IMR-90 (cell line): ENCODE data around the gene TEAD2. TPM values are rescaled to one million over a fixed set of nuclear protein-coding genes. Genes with fewer than 3 reads are reported as not detected.

Experiments used
- ATAC-seq: fragments of 200-7000 bp; cut with Tn5 transposase; 2 replicates; pipeline ENCODE4 v1.9.1; 2020; ENCODE audit warnings: low read depth, mild to moderate bottlenecking, moderate library complexity
- BruUV-seq: library from RNA; stranded (reverse); fragments of 400-500 nt; replicated peaks from 2 replicates; lab custom pipeline; 2021; lab: Mats Ljungman, UMichigan
- CTCF ChIA-PET: fragments of 300-600 bp; formaldehyde crosslinking; extraction: SDS; loops from one replicate; lab custom pipeline; 2021; ENCODE audit warnings: antibody characterized with exemption; lab: Yijun Ruan, JAX
- POLR2A ChIA-PET: fragments of 300-600 bp; sonication (Branson Sonifier 250); formaldehyde crosslinking; loops from one replicate; lab custom pipeline; 2022; ENCODE audit warnings: antibody characterized with exemption; ENCODE audit not compliant: unreplicated experiment; lab: Charles Lee
- DNase-seq: peaks from one replicate; pipeline ENCODE4 v3.0.0; 2013
- H2AFZ ChIP-seq: replicated peaks from 2 replicates; pipeline ENCODE3; 2013; ENCODE audit warnings: low read length, mild to moderate bottlenecking; ENCODE audit not compliant: poor library complexity
- H2AK5ac ChIP-seq: 2 replicates; pipeline ENCODE4 v1.6.1; 2013; ENCODE audit warnings: low read depth, low read length, inconsistent platforms
- H2AK9ac ChIP-seq: replicated peaks from 2 replicates; pipeline ENCODE3; 2013; ENCODE audit warnings: mild to moderate bottlenecking, low read depth, low read length, moderate library complexity; ENCODE audit not compliant: poor library complexity
- H2BK120ac ChIP-seq: 2 replicates; pipeline ENCODE4 v1.6.1; 2013; ENCODE audit warnings: low read depth, low read length, inconsistent platforms
- H2BK15ac ChIP-seq: 3 replicates; pipeline ENCODE4 v1.6.1; 2013; ENCODE audit warnings: low read depth, low read length, inconsistent platforms
- H2BK20ac ChIP-seq: 2 replicates; pipeline ENCODE4 v1.6.1; 2013; ENCODE audit warnings: low read depth, mild to moderate bottlenecking, inconsistent platforms, low read length, moderate library complexity
- H2BK5ac ChIP-seq: 2 replicates; pipeline ENCODE4 v1.6.1; 2013; ENCODE audit warnings: mild to moderate bottlenecking, low read depth, low read length, inconsistent platforms; ENCODE audit not compliant: poor library complexity, severe bottlenecking
- H3K14ac ChIP-seq: replicated peaks from 2 replicates; pipeline ENCODE4 v1.6.1; 2013; ENCODE audit warnings: low read depth, low read length, inconsistent platforms
- H3K18ac ChIP-seq: 2 replicates; pipeline ENCODE4 v1.6.1; 2013; ENCODE audit warnings: low read depth, low read length, control low read depth
- H3K23ac ChIP-seq: 2 replicates; pipeline ENCODE4 v1.6.1; 2013; ENCODE audit warnings: low read depth, low read length, inconsistent platforms
- H3K27ac ChIP-seq: 2 replicates; pipeline ENCODE4 v1.5.1; 2013; ENCODE audit warnings: mild to moderate bottlenecking, control low read depth, low read length; ENCODE audit not compliant: insufficient read depth
- H3K27me3 ChIP-seq: 2 replicates; pipeline ENCODE4 v1.6.1; 2013; ENCODE audit warnings: low read length; ENCODE audit not compliant: control insufficient read depth, insufficient read depth
- H3K36me3 ChIP-seq: 2 replicates; pipeline ENCODE4 v1.6.1; 2013; ENCODE audit warnings: low read length, mixed read lengths; ENCODE audit not compliant: control insufficient read depth, insufficient read depth
- H3K4ac ChIP-seq: 2 replicates; pipeline ENCODE4 v1.6.1; 2013; ENCODE audit warnings: low read depth, low read length, inconsistent platforms
- H3K4me1 ChIP-seq: 2 replicates; pipeline ENCODE4 v1.6.1; 2013; ENCODE audit warnings: low read length, mixed read lengths; ENCODE audit not compliant: control insufficient read depth, insufficient read depth
- H3K4me2 ChIP-seq: 2 replicates; pipeline ENCODE4 v1.6.1; 2013; ENCODE audit warnings: low read depth, mild to moderate bottlenecking, control low read depth, low read length, moderate library complexity
- H3K4me3 ChIP-seq: 2 replicates; pipeline ENCODE4 v1.5.1; 2013; ENCODE audit warnings: low read depth, mild to moderate bottlenecking, control low read depth, low read length, moderate library complexity; ENCODE audit not compliant: insufficient read depth
- H3K56ac ChIP-seq: 2 replicates; pipeline ENCODE4 v1.6.1; 2013; ENCODE audit warnings: low read length, inconsistent platforms; ENCODE audit not compliant: insufficient read depth; ENCODE audit errors: extremely low read depth
- H3K79me1 ChIP-seq, 2 experiments: 2 replicates each; pipeline ENCODE4 v1.6.1; 2013; ENCODE audit warnings: low read length in 2 of 2, inconsistent platforms in 1 of 2, low read depth in 1 of 2
- H3K9ac ChIP-seq: 2 replicates; pipeline ENCODE4 v1.6.1; 2013; ENCODE audit warnings: low read depth, low read length, control low read depth
- H3K9me1 ChIP-seq: 2 replicates; pipeline ENCODE4 v1.6.1; 2013; ENCODE audit warnings: low read length, inconsistent platforms; ENCODE audit not compliant: insufficient read depth
- H3K9me3 ChIP-seq: 2 replicates; pipeline ENCODE4 v1.6.1; 2013; ENCODE audit warnings: low read length; ENCODE audit not compliant: control insufficient read depth, insufficient read depth
- H4K20me1 ChIP-seq: 2 replicates; pipeline ENCODE4 v1.6.1; 2013; ENCODE audit warnings: low read length, inconsistent platforms; ENCODE audit not compliant: insufficient read depth
- H4K5ac ChIP-seq: 2 replicates; pipeline ENCODE4 v1.6.1; 2013; ENCODE audit warnings: mild to moderate bottlenecking, low read depth, low read length, control low read depth
- H4K8ac ChIP-seq, 2 experiments: 2 replicates each; pipeline ENCODE4 v1.6.1; 2013; ENCODE audit warnings: low read depth in 2 of 2, low read length in 2 of 2, control low read depth in 1 of 2, inconsistent platforms in 1 of 2
- H4K91ac ChIP-seq: 2 replicates; pipeline ENCODE4 v1.6.1; 2013; ENCODE audit warnings: low read depth, low read length, inconsistent platforms; ENCODE audit not compliant: insufficient read depth
- BHLHE40 ChIP-seq: fragments of 150-350 bp; IDR thresholded peaks from 2 replicates; pipeline ENCODE4 v1.6.1; 2016; ENCODE audit warnings: mild to moderate bottlenecking, low read depth, low read length
- CEBPB ChIP-seq: IDR thresholded peaks from 2 replicates; pipeline ENCODE4 v1.6.1; 2012; ENCODE audit warnings: low read depth, low read length, improper control_type of control experiment
- CHD1 ChIP-seq: IDR thresholded peaks from 2 replicates; pipeline ENCODE4 v1.6.1; 2012; ENCODE audit warnings: low read depth, low read length, improper control_type of control experiment
- FOS ChIP-seq: fragments of 150-350 bp; IDR thresholded peaks from 2 replicates; pipeline ENCODE4 v1.6.1; 2016; ENCODE audit warnings: low read depth, low read length
- MAFK ChIP-seq: IDR thresholded peaks from 2 replicates; pipeline ENCODE4 v1.6.1; 2012; ENCODE audit warnings: low read depth, low read length, improper control_type of control experiment
- MAZ ChIP-seq: IDR thresholded peaks from 2 replicates; pipeline ENCODE4 v1.6.1; 2012; ENCODE audit warnings: low read depth, mild to moderate bottlenecking, low read length, improper control_type of control experiment, moderate library complexity, borderline replicate concordance
- MXI1 ChIP-seq: IDR thresholded peaks from 2 replicates; pipeline ENCODE4 v1.6.1; 2012; ENCODE audit warnings: low read depth, mild to moderate bottlenecking, low read length, moderate library complexity, borderline replicate concordance
- NFE2L2 ChIP-seq: fragments of 150-350 bp; IDR thresholded peaks from 2 replicates; pipeline ENCODE4 v1.6.1; 2016; ENCODE audit warnings: low read depth, mild to moderate bottlenecking, low read length
- POLR2A ChIP-seq: IDR thresholded peaks from 2 replicates; pipeline ENCODE4 v1.6.1; 2012; ENCODE audit warnings: mild to moderate bottlenecking, low read depth, low read length
- RAD21 ChIP-seq: IDR thresholded peaks from 2 replicates; pipeline ENCODE4 v1.6.1; 2012; ENCODE audit warnings: low read length, improper control_type of control experiment
- RCOR1 ChIP-seq: IDR thresholded peaks from 2 replicates; pipeline ENCODE4 v1.6.1; 2012; ENCODE audit warnings: mild to moderate bottlenecking, low read length, improper control_type of control experiment; ENCODE audit not compliant: insufficient replicate concordance
- RFX5 ChIP-seq: IDR thresholded peaks from 2 replicates; pipeline ENCODE4 v1.8.0; 2012; ENCODE audit warnings: low read depth, mild to moderate bottlenecking, low read length, moderate library complexity
- SMC3 ChIP-seq: fragments of 150-350 bp; IDR thresholded peaks from 2 replicates; pipeline ENCODE4 v1.6.1; 2016; ENCODE audit warnings: low read depth, mild to moderate bottlenecking, antibody characterized with exemption, low read length, moderate library complexity
- WGBS, 2 experiments: methylation state at CpG; one replicate each; pipeline versions ENCODE4 v1.1.5 to v1.1.7; 2013; ENCODE audit warnings: missing lambda C conversion rate in 2 of 2; ENCODE audit not compliant: insufficient read length in 1 of 2; ENCODE audit errors: extremely low coverage in 2 of 2; 5-methylcytosine and 5-hydroxymethylcytosine counted together
- dilution Hi-C: fragments of 300-500 bp; cut with HindIII; formaldehyde crosslinking; loops from one replicate; pipeline ENCODE4 v1.14.3; 2018; ENCODE audit warnings: low sequenced_read_pairs; ENCODE audit not compliant: unreplicated experiment
- in situ Hi-C: fragments of 300-500 bp; cut with MboI; formaldehyde crosslinking; loops from 3 replicates; pipeline ENCODE4 v1.14.3; 2019; ENCODE audit warnings: low sequenced_read_pairs, inconsistent platforms, mixed read lengths
- intact Hi-C: fragments of 100-400 bp; cut with micrococcal nuclease; formaldehyde crosslinking; loops from 2 replicates; pipeline ENCODE4 v1.10.0; 2022
- polyA plus RNA-seq, 3 experiments: library from polyadenylated mRNA; depleted of rRNA; stranded (reverse); fragments of >200 nt; gene quantifications; 2 replicates each; pipeline ENCODE4 v1.2.3, GENCODE V29; 2012; ENCODE audit warnings: low replicate concordance in 1 of 3
- total RNA-seq: library from RNA; depleted of rRNA; stranded (reverse); fragments of >200 nt; gene quantifications from 2 replicates; pipeline ENCODE4 v1.2.3, GENCODE V29; 2012
- TF ChIP-seq, protein P1 (sequence below): fragments of 150-350 bp; IDR thresholded peaks from 2 replicates; pipeline ENCODE4 v1.6.1; 2016; ENCODE audit warnings: low read depth, mild to moderate bottlenecking, low read length, moderate library complexity, borderline replicate concordance
- TF ChIP-seq, protein P2 (sequence below): fragments of 150-350 bp; IDR thresholded peaks from 2 replicates; pipeline ENCODE4 v1.6.1; 2017; ENCODE audit warnings: mild to moderate bottlenecking, antibody characterized with exemption, low read length, low read depth
- TF ChIP-seq, protein P3 (sequence below): conservative IDR thresholded peaks from 2 replicates; pipeline ENCODE4 v1.5.1; 2012; ENCODE audit warnings: mild to moderate bottlenecking, low read depth, low read length, improper control_type of control experiment

The TEAD2 gene
- total and polyA plus RNA-seq, 2 of the 4 experiments (the other 2 are of a cell fraction) = 30.8 to 33.6 TPM

DNA sequence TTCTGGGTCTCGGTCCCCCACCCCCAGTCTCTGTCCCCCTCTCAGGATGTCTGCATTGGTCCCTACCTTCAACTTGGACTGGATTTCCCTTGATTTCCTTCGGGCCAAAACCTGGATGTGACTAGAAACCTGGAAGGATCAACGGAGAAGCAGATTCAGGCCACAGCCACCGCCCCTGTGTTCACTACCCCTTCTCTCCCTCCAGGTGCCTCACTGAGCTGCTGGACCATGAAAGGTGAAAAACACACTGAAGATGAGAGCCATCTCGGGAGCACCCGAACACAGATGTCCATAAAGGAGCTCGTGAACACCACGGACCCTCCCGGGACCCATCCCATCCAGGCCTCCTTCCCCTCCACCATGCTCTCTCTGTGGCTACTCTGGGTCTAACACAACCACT is 5.0 kb downstream of the TEAD2 start:
- no TSS peak for BruUV-seq
- H2AK9ac ChIP-seq = no peak overlapping the region
- peaks cover 56% of the 10 kb centered on the region for H3K36me3 ChIP-seq
- H3K18ac ChIP-seq = no peak overlapping the region
- H3K56ac ChIP-seq = no peak overlapping the region
- H4K20me1 ChIP-seq = peaks cover 6% of the 10 kb centered on the region; the same call in 1 of the 2 replicates
- no peaks in the 10 kb centered on the region for H3K9me3 ChIP-seq
- H2BK15ac ChIP-seq = no peak overlapping the region
- H2BK120ac ChIP-seq = no peak overlapping the region
- TF ChIP-seq CHD1 (no peak), NFE2L2 (no peak), CEBPB (no peak), RCOR1 (no peak), POLR2A (no peak), SMC3 (no peak), MXI1 (no peak), RAD21 (no peak), MAZ (no peak), MAFK (no peak), BHLHE40 (no peak), FOS (no peak), RFX5 (no peak)
- TF ChIP-seq, protein P1, sequence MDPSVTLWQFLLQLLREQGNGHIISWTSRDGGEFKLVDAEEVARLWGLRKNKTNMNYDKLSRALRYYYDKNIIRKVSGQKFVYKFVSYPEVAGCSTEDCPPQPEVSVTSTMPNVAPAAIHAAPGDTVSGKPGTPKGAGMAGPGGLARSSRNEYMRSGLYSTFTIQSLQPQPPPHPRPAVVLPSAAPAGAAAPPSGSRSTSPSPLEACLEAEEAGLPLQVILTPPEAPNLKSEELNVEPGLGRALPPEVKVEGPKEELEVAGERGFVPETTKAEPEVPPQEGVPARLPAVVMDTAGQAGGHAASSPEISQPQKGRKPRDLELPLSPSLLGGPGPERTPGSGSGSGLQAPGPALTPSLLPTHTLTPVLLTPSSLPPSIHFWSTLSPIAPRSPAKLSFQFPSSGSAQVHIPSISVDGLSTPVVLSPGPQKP = no peak
- TF ChIP-seq, protein P2, sequence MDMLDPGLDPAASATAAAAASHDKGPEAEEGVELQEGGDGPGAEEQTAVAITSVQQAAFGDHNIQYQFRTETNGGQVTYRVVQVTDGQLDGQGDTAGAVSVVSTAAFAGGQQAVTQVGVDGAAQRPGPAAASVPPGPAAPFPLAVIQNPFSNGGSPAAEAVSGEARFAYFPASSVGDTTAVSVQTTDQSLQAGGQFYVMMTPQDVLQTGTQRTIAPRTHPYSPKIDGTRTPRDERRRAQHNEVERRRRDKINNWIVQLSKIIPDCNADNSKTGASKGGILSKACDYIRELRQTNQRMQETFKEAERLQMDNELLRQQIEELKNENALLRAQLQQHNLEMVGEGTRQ = no peak
- TF ChIP-seq, protein P3, sequence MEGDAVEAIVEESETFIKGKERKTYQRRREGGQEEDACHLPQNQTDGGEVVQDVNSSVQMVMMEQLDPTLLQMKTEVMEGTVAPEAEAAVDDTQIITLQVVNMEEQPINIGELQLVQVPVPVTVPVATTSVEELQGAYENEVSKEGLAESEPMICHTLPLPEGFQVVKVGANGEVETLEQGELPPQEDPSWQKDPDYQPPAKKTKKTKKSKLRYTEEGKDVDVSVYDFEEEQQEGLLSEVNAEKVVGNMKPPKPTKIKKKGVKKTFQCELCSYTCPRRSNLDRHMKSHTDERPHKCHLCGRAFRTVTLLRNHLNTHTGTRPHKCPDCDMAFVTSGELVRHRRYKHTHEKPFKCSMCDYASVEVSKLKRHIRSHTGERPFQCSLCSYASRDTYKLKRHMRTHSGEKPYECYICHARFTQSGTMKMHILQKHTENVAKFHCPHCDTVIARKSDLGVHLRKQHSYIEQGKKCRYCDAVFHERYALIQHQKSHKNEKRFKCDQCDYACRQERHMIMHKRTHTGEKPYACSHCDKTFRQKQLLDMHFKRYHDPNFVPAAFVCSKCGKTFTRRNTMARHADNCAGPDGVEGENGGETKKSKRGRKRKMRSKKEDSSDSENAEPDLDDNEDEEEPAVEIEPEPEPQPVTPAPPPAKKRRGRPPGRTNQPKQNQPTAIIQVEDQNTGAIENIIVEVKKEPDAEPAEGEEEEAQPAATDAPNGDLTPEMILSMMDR = no peak
- no peak overlapping the region for H3K4me2 ChIP-seq
- peaks cover 16% of the 10 kb centered on the region; the same call in 1 of the 2 replicates for H3K9me1 ChIP-seq
- dilution Hi-C loops (no loop called here), in situ Hi-C loops (no loop called here), intact Hi-C loops (no loop called here)
- no peak overlapping the region for H3K23ac ChIP-seq
- H4K8ac ChIP-seq = no peak overlapping the region
- no peaks in the 10 kb centered on the region for H3K27me3 ChIP-seq
- DNase-seq (no peak), ATAC-seq (no peak)
- H3K4me3 ChIP-seq = no peak overlapping the region
- H2BK20ac ChIP-seq = no peak overlapping the region
- no peak overlapping the region for H2BK5ac ChIP-seq
- H2AFZ ChIP-seq = no peak overlapping the region
- H3K9ac ChIP-seq = no peak overlapping the region
- no peak overlapping the region for H4K91ac ChIP-seq
- POLR2A ChIA-PET = no interaction called here
- H4K5ac ChIP-seq = no peak overlapping the region
- CTCF ChIA-PET = no interaction called here
- WGBS, 2 experiments = 86% methylated on average over 2 of the region's 9 CpGs; no CpG with 5 or more reads in 1 of the 2 experiments
- no peak overlapping the region for H3K14ac ChIP-seq
- H3K27ac ChIP-seq = no peak overlapping the region
- no peak overlapping the region for H3K4ac ChIP-seq
- H2AK5ac ChIP-seq = no peak overlapping the region
- H3K4me1 ChIP-seq = peaks cover 4% of the 10 kb centered on the region; the same call in 1 of the 2 replicates
- H3K79me1 ChIP-seq = peaks cover 22 to 70% of the 10 kb centered on the region in 2 experiments
